Cardiac muscle cell (in vitro differentiated cells and primary cell): ENCODE results near the gene MAN2A2. TPM values are rescaled to one million over a fixed set of nuclear protein-coding genes. Genes with fewer than 3 reads are reported as not detected.

ENCODE experiments used
- DNase-seq, 2 donors: peaks; one replicate each; pipeline versions ENCODE4 v3.0.0 to v3.0.0-alpha.2; 2010 to 2017; ENCODE audit warnings: low read depth in 1 of 2, low spot score in 1 of 2
- H3K27ac ChIP-seq: fragments of 200-600 bp; sonication (generic); 2 replicates; pipeline ENCODE4 v1.5.1; 2016
- H3K27me3 ChIP-seq: fragments of 200-600 bp; sonication (generic); 2 replicates; pipeline ENCODE4 v1.6.0; 2016; ENCODE audit warnings: control low read depth
- H3K36me3 ChIP-seq: fragments of 200-600 bp; sonication (generic); 2 replicates; pipeline ENCODE4 v1.5.1; 2016; ENCODE audit warnings: control low read depth
- H3K4me1 ChIP-seq: fragments of 200-600 bp; sonication (generic); 2 replicates; pipeline ENCODE4 v1.8.1; 2017; ENCODE audit warnings: low read depth, mild to moderate bottlenecking, mixed run types
- H3K4me3 ChIP-seq: fragments of 200-600 bp; sonication (generic); 2 replicates; pipeline ENCODE4 v1.5.1; 2016; ENCODE audit warnings: mild to moderate bottlenecking
- H3K9me3 ChIP-seq: fragments of 200-600 bp; sonication (generic); 2 replicates; pipeline ENCODE4 v1.5.1; 2017; ENCODE audit warnings: low read depth, mild to moderate bottlenecking, control low read depth
- CTCF ChIP-seq: IDR thresholded peaks from 2 replicates; pipeline ENCODE4 v1.5.1; 2012; ENCODE audit warnings: low read depth, mild to moderate bottlenecking, low read length
- polyA plus RNA-seq: library from polyadenylated mRNA; unstranded; fragments of >200 nt; fragmentation: Nextera tagmentation; extraction: Ambion mirVana; gene quantifications from 2 replicates; pipeline ENCODE4 v1.2.1, GENCODE V29; 2016
- total RNA-seq: library from RNA; depleted of rRNA; stranded (reverse); fragments of >200 nt; gene quantifications from 2 replicates; pipeline ENCODE4 v1.2.3, GENCODE V29; 2016

The MAN2A2 gene
- total and polyA plus RNA-seq, 2 experiments from 2014 or later = 53.0 to 54.3 TPM

- Histone ChIP-seq H3K27ac (no peak overlapping the region), H3K9me3 (no peaks in the 10 kb centered on the region), H3K4me3 (no peak overlapping the region), H3K4me1 (peaks cover 9% of the 10 kb centered on the region), H3K36me3 (peaks cover 10% of the 10 kb centered on the region), H3K27me3 (no peaks in the 10 kb centered on the region)
- TF ChIP-seq CTCF = no peak
- no peak for DNase-seq
These were observed 56.0 kb downstream of the MAN2A2 start for GRCh38 chr15:90959028-90959595.

- no peak for DNase-seq
- H3K4me3 ChIP-seq = no peak overlapping the region
- no peaks in the 10 kb centered on the region for H3K27me3 ChIP-seq
- H3K4me1 ChIP-seq = peaks cover 9% of the 10 kb centered on the region
- H3K9me3 ChIP-seq = no peaks in the 10 kb centered on the region
- no peak overlapping the region for H3K27ac ChIP-seq
- peaks cover 10% of the 10 kb centered on the region for H3K36me3 ChIP-seq
- TF ChIP-seq CTCF = no peak
These were observed 56.8 kb downstream of the MAN2A2 start for GRCh38 chr15:90959894-90960293.

- H3K9me3 ChIP-seq = no peaks in the 10 kb centered on the region
These were observed 57.4 kb downstream of the MAN2A2 start for GRCh38 chr15:90960298-90961091.

GRCh38 chr15:90962021-90962420 lies 58.9 kb downstream of the MAN2A2 start:
- Histone ChIP-seq H3K9me3 (no peaks in the 10 kb centered on the region), H3K27ac (no peak overlapping the region), H3K4me3 (no peak overlapping the region), H3K36me3 (peaks cover 20% of the 10 kb centered on the region), H3K4me1 (no peaks in the 10 kb centered on the region), H3K27me3 (no peaks in the 10 kb centered on the region)
- TF ChIP-seq CTCF = no peak
- no peak for DNase-seq

More at GRCh38 chr15:90960298-90961091, 57.4 kb downstream of the MAN2A2 start:
- peaks cover 10% of the 10 kb centered on the region for H3K36me3 ChIP-seq
- no peak overlapping the region for H3K27ac ChIP-seq
- peaks cover 8% of the 10 kb centered on the region for H3K4me1 ChIP-seq
- no peaks in the 10 kb centered on the region for H3K27me3 ChIP-seq
- TF ChIP-seq CTCF = no peak
- DNase-seq = no peak
- H3K4me3 ChIP-seq = no peak overlapping the region

GRCh38 chr15:90966262-90966661 lies 63.2 kb downstream of the MAN2A2 start:
- H3K27ac ChIP-seq = no peak overlapping the region
- H3K27me3 ChIP-seq = no peaks in the 10 kb centered on the region
- no peaks in the 10 kb centered on the region for H3K9me3 ChIP-seq
- H3K36me3 ChIP-seq = peaks cover 47% of the 10 kb centered on the region
- DNase-seq = no peak
- no peak for TF ChIP-seq CTCF
- H3K4me1 ChIP-seq = no peaks in the 10 kb centered on the region
- H3K4me3 ChIP-seq = no peak overlapping the region
